Measurements from ENCODE around the gene MEIOSIN.
A peak's percentile ranks its signal among the peaks of the same experiment; 100 is the strongest.
"Not testable (repeated sequence)": the region's sequence is repeated elsewhere in the genome, so short reads cannot be mapped to it uniquely, and the experiment has no call there.

MEIOSIN gene
- long read RNA-seq, donor 1, partial matches to known transcripts: 45 of 45 reads
- long read RNA-seq, donor 1, other reads (novel, unspliced or antisense): 0 of 45 reads
- long read RNA-seq, donor 2: 0 reads
- long read RNA-seq, donor 3: 0 reads
- long read RNA-seq, donor 4, partial matches to known transcripts: 12 of 12 reads
- long read RNA-seq, donor 4, other reads (novel, unspliced or antisense): 0 of 12 reads
- long read RNA-seq, donor 5: 0 reads
- long read RNA-seq, donor 6: 0 reads
- long read RNA-seq, donor 7: 0 reads
- long read RNA-seq, donor 8, partial matches to known transcripts: 6 of 13 reads
- long read RNA-seq, donor 8, other reads (novel, unspliced or antisense): 7 of 13 reads

- no peak for DNase-seq
These were observed at the start of gene MEIOSIN for GRCh38 chr19:45733160-45733810. Gene MEIOSIN, plus strand, starts transcription at chr19:45733439. Its CDS starts 1,938 bp downstream, at chr19:45735377.

GRCh38 chr19:45685045-45685444, 48.2 kb upstream of the MEIOSIN start:
- DNase-seq: not testable (repeated sequence)

- no peak for DNase-seq
These were observed 45.6 kb upstream of the MEIOSIN start for GRCh38 chr19:45687599-45687998.

GRCh38 chr19:45691516-45692186, 41.6 kb upstream of the MEIOSIN start, which contains the start of gene SNRPD2:
Gene SNRPD2, minus strand, starts transcription at chr19:45691953. Its CDS starts 65 bp downstream, at chr19:45691888.
- peak; percentile 100 for DNase-seq

- DNase-seq: peak; percentile 95
These were observed 40.8 kb upstream of the MEIOSIN start, which contains the start of gene QPCTL for GRCh38 chr19:45692187-45693105. Gene QPCTL, plus strand, starts transcription at chr19:45692666. Its CDS starts 38 bp downstream, at chr19:45692704.

- DNase-seq: peak; percentile 82
These were observed 40.0 kb upstream of the MEIOSIN start for GRCh38 chr19:45693106-45693788.

- DNase-seq: no peak
These were observed 31.6 kb upstream of the MEIOSIN start for GRCh38 chr19:45701676-45702075.

GRCh38 chr19:45705115-45705514, 28.1 kb upstream of the MEIOSIN start:
- no peak for DNase-seq

GRCh38 chr19:45705710-45706415, 27.4 kb upstream of the MEIOSIN start:
- DNase-seq: no peak

GRCh38 chr19:45710356-45711130, 22.7 kb upstream of the MEIOSIN start:
- DNase-seq: no peak

- DNase-seq: no peak
These were observed 21.2 kb upstream of the MEIOSIN start for GRCh38 chr19:45711851-45712698.

GRCh38 chr19:45712699-45713067, 20.6 kb upstream of the MEIOSIN start:
- no peak for DNase-seq

GRCh38 chr19:45713141-45713540, 20.1 kb upstream of the MEIOSIN start:
- no peak for DNase-seq

- no peak for DNase-seq
These were observed 18.1 kb upstream of the MEIOSIN start for GRCh38 chr19:45715139-45715538.

- DNase-seq: peak; percentile 70
These were observed 16.7 kb upstream of the MEIOSIN start for GRCh38 chr19:45716359-45717130.

- peak; percentile 88 for DNase-seq
These were observed 15.9 kb upstream of the MEIOSIN start for GRCh38 chr19:45717131-45717982.

Data from right kidney (tissue), 9 donors.